NB4 (cell line): ENCODE data around the gene ATP5F1B.

Experiments
- CTCF ChIP-seq: IDR thresholded peaks from one replicate; pipeline ENCODE4 v1.5.1; 2012; ENCODE audit warnings: low read depth, low read length
- MYC ChIP-seq: IDR thresholded peaks from 2 replicates; pipeline ENCODE4 v1.6.1; 2011; ENCODE audit warnings: low read depth, low read length
- POLR2A ChIP-seq: IDR thresholded peaks from 2 replicates; pipeline ENCODE4 v1.6.1; 2011; ENCODE audit warnings: mild to moderate bottlenecking; ENCODE audit not compliant: insufficient read length; ENCODE audit errors: extremely low read depth

- TF ChIP-seq CTCF, result no peak
- no peak for TF ChIP-seq POLR2A
- 0 out of 2 replicates have a peak, but pooled peaks have one; percentile 32 for TF ChIP-seq MYC
These were observed 16.2 kb downstream of the ATP5F1B start for GRCh38 chr12:56629459-56630179.
